ENCODE data around the gene C11orf91.

DNA sequence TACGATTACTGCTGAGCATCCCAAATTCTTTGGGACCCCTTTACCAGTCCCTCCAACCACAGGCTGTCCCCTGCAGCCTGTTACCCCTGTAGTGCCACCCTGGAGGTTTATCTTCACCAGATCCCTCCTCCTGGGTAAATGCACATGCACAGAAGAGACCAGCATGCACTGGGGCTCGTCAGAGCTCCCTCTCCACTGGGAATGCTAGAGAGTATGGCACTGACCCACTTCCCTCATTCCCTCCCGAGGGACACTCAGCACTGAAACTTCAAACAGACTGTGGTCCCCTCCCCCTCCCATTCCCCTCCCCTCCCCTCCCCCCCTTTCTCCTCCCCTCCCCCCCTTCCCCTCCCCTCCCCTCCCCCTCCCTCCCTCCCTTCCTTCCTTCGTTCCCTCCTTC lies 49.1 kb downstream of the C11orf91 start:
- TF ChIP-seq, protein P1, sequence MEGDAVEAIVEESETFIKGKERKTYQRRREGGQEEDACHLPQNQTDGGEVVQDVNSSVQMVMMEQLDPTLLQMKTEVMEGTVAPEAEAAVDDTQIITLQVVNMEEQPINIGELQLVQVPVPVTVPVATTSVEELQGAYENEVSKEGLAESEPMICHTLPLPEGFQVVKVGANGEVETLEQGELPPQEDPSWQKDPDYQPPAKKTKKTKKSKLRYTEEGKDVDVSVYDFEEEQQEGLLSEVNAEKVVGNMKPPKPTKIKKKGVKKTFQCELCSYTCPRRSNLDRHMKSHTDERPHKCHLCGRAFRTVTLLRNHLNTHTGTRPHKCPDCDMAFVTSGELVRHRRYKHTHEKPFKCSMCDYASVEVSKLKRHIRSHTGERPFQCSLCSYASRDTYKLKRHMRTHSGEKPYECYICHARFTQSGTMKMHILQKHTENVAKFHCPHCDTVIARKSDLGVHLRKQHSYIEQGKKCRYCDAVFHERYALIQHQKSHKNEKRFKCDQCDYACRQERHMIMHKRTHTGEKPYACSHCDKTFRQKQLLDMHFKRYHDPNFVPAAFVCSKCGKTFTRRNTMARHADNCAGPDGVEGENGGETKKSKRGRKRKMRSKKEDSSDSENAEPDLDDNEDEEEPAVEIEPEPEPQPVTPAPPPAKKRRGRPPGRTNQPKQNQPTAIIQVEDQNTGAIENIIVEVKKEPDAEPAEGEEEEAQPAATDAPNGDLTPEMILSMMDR (IDR thresholded peaks at IDR 0.05), result no peak
- TF ChIP-seq, protein P2, sequence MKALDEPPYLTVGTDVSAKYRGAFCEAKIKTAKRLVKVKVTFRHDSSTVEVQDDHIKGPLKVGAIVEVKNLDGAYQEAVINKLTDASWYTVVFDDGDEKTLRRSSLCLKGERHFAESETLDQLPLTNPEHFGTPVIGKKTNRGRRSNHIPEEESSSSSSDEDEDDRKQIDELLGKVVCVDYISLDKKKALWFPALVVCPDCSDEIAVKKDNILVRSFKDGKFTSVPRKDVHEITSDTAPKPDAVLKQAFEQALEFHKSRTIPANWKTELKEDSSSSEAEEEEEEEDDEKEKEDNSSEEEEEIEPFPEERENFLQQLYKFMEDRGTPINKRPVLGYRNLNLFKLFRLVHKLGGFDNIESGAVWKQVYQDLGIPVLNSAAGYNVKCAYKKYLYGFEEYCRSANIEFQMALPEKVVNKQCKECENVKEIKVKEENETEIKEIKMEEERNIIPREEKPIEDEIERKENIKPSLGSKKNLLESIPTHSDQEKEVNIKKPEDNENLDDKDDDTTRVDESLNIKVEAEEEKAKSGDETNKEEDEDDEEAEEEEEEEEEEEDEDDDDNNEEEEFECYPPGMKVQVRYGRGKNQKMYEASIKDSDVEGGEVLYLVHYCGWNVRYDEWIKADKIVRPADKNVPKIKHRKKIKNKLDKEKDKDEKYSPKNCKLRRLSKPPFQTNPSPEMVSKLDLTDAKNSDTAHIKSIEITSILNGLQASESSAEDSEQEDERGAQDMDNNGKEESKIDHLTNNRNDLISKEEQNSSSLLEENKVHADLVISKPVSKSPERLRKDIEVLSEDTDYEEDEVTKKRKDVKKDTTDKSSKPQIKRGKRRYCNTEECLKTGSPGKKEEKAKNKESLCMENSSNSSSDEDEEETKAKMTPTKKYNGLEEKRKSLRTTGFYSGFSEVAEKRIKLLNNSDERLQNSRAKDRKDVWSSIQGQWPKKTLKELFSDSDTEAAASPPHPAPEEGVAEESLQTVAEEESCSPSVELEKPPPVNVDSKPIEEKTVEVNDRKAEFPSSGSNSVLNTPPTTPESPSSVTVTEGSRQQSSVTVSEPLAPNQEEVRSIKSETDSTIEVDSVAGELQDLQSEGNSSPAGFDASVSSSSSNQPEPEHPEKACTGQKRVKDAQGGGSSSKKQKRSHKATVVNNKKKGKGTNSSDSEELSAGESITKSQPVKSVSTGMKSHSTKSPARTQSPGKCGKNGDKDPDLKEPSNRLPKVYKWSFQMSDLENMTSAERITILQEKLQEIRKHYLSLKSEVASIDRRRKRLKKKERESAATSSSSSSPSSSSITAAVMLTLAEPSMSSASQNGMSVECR (CRISPR knock-in tag; IDR thresholded peaks at IDR 0.05; ENCODE audit: borderline replicate concordance), result no peak
- TF ChIP-seq KAT7 (CRISPR knock-in tag; IDR thresholded peaks at IDR 0.05; ENCODE audit: borderline replicate concordance), result no peak
